Activated CD4-positive, alpha-beta T cell treated with anti-CD3 and anti-CD28 coated beads for 1 hour (primary cell): ENCODE measurements around the gene IFT43.

Experiments
- DNase-seq: peaks from one replicate; pipeline ENCODE4 v3.0.0-alpha.2; 2020

The IFT43 gene

GRCh38 chr14:76083796-76084765, 98.5 kb downstream of the IFT43 start:
- DNase-seq = no peak

- no peak for DNase-seq
Observed at GRCh38 chr14:76085358-76085757, 99.8 kb downstream of the IFT43 start.

GRCh38 chr14:76086636-76087035, 101.1 kb downstream of the IFT43 start:
- DNase-seq = no peak

- DNase-seq = no peak
Observed at GRCh38 chr14:76088326-76088725, 102.8 kb downstream of the IFT43 start.

- no peak for DNase-seq
Observed at GRCh38 chr14:76088771-76089571, 103.4 kb downstream of the IFT43 start.

GRCh38 chr14:76089575-76089974, 104.0 kb downstream of the IFT43 start:
- DNase-seq = no peak

GRCh38 chr14:76090616-76091391, 105.2 kb downstream of the IFT43 start:
- DNase-seq = no peak

GRCh38 chr14:76093077-76093476, 107.5 kb downstream of the IFT43 start:
- no peak for DNase-seq

- DNase-seq = no peak
Observed at GRCh38 chr14:76096257-76096656, 110.7 kb downstream of the IFT43 start.

GRCh38 chr14:76097547-76097946, 112.0 kb downstream of the IFT43 start:
- DNase-seq = no peak

- no peak for DNase-seq
Observed at GRCh38 chr14:76098047-76098446, 112.5 kb downstream of the IFT43 start.

GRCh38 chr14:76098916-76099675, 113.5 kb downstream of the IFT43 start:
- DNase-seq = no peak

- no peak for DNase-seq
Observed at GRCh38 chr14:76100236-76100635, 114.7 kb downstream of the IFT43 start.

- no peak for DNase-seq
Observed at GRCh38 chr14:76101391-76102379, 116.1 kb downstream of the IFT43 start.

- no peak for DNase-seq
Observed at GRCh38 chr14:76104802-76105355, 119.3 kb downstream of the IFT43 start.

GRCh38 chr14:76106188-76106587, 120.6 kb downstream of the IFT43 start:
- DNase-seq = no peak

- no peak for DNase-seq
Observed at GRCh38 chr14:76109087-76109880, 123.7 kb downstream of the IFT43 start.

GRCh38 chr14:76112889-76113624, 127.5 kb downstream of the IFT43 start:
- DNase-seq = no peak

GRCh38 chr14:76113691-76114090, 128.1 kb downstream of the IFT43 start:
- no peak for DNase-seq
